22Rv1 (cell line): ENCODE results near the gene PLBD2.
A peak's percentile ranks its signal among the peaks of the same experiment; 100 is the strongest.

Experiments
- H3K27ac ChIP-seq: fragments of 450-650 bp; 2 replicates; pipeline ENCODE4 v1.5.1; 2017
- ZFX ChIP-seq: fragments of 450-650 bp; IDR thresholded peaks from 2 replicates; pipeline ENCODE4 v1.6.1; 2017; ENCODE audit warnings: antibody characterized with exemption, borderline replicate concordance
- TF ChIP-seq, protein P1 (sequence below): fragments of 450-650 bp; IDR thresholded peaks from 2 replicates; pipeline ENCODE4 v1.5.1; 2017; ENCODE audit warnings: mild to moderate bottlenecking

Gene PLBD2

DNA sequence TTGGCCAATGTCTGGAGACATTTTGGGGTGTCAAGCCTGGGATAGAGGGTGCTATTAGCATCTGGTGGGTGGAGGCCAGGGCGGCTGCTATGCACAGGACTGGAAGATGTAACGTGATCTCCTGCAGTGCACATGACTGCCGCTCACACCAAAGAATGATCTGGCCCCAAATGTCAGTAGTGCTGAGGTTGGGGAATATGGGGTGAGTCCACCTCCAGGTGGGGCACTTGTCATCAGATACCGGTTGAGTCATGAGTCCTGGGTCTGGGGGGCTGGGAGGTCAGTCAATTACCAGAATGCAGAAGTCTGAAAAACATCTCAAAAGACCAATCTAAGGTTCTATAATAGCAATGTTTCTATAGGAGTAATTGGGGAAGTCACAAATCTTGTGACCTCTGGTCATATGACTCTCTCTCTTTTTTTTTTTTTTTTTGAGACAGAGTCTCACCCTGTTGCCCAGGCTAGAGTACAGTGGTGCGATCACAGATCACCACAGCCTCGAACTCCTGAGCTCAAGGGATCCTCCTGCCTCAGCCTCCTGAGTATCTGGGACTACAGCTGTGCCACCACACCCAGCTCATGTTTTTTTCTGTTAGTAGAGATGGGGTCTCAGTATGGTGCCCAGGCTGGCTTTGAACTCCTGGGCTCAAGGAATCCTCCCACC is 57.8 kb downstream of the PLBD2 start:
- H3K27ac ChIP-seq: no peak overlapping the region
- TF ChIP-seq ZFX: no peak
- TF ChIP-seq, protein P1, sequence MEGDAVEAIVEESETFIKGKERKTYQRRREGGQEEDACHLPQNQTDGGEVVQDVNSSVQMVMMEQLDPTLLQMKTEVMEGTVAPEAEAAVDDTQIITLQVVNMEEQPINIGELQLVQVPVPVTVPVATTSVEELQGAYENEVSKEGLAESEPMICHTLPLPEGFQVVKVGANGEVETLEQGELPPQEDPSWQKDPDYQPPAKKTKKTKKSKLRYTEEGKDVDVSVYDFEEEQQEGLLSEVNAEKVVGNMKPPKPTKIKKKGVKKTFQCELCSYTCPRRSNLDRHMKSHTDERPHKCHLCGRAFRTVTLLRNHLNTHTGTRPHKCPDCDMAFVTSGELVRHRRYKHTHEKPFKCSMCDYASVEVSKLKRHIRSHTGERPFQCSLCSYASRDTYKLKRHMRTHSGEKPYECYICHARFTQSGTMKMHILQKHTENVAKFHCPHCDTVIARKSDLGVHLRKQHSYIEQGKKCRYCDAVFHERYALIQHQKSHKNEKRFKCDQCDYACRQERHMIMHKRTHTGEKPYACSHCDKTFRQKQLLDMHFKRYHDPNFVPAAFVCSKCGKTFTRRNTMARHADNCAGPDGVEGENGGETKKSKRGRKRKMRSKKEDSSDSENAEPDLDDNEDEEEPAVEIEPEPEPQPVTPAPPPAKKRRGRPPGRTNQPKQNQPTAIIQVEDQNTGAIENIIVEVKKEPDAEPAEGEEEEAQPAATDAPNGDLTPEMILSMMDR: no peak

GRCh38 chr12:113418213-113418879 is 60.0 kb downstream of the PLBD2 start:
- no peak overlapping the region for H3K27ac ChIP-seq

DNA sequence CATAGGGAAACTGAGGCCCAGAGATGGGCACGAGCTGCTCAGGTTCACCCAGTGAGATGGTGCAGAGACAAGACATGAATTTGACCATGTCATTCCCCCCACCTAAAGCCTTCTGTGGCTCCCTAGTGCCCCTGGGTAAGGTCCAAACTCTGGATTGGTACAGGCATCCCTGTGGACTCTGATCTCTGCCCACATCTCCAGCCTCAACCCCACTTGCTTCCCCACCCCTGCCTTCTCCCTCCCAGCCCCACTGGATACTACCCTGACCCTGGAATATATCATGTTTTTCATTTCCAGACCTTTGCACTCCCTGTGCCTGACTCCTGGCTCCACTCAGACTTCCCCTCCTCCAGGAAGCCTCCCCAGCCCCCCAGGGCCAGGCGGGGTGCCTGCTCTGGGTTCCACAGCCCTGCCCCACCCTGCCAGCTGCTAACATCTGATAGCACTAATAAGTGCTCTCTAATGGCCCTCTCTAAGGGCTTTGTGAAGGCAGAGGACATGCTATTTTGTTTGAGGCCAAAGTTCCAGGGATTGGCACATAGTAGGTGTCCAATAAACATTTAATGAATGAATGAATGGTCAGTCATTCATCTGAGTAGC is 62.7 kb downstream of the PLBD2 start:
- TF ChIP-seq, protein P1: no peak
- TF ChIP-seq ZFX: no peak
- H3K27ac ChIP-seq: no peak overlapping the region

More at GRCh38 chr12:113418213-113418879, 60.0 kb downstream of the PLBD2 start:
- TF ChIP-seq, protein P1: no peak

- peak within 1 kb of the TSS; percentile 67 for H3K27ac ChIP-seq
Measured at GRCh38 chr12:113422030-113422885, 63.9 kb downstream of the PLBD2 start, which contains the start of gene SDSL. TSS of gene SDSL (plus strand) at chr12:113422380. CDS start at chr12:113427983, 5,603 bp downstream.

DNA sequence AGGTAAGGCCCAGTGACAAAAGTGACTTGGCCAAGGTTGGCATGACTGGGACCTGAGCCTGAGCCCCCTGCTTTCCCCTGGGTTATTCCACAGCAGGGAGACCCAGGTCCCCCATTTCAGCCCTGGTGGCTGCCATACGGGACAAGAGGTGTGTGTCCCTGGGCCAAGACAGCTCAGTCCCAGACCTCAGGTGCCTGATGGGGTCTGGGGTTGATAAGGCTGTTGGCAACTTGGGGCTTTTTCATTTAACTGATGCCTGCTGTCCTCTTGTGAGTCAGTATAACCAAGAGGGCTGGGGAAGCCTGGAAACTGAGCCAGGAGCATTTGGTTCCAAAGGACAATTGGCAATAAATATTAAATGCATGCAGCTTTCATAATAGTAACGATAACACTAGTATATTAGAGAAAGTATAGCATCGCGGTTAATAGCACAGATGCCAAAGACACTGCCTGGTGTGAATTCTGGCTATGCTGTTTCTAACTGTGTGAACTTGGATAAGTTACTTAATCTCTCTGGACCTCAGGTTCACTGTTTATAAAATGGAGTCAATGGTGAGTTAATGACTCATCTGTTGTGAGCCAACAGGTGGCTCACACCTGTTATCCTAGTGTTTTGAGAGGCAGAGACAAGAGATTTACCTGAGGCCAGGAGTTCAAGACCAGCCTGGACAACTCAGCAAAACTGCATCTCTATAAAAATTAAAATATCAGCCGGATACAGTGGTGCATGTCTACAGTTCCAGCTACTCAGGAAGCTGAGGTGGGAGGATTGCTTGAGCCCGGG is 64.7 kb downstream of the PLBD2 start:
- TF ChIP-seq, protein P1: no peak
- no peak for TF ChIP-seq ZFX
- H3K27ac ChIP-seq: peak overlapping the region; percentile 67

More at GRCh38 chr12:113422030-113422885, 63.9 kb downstream of the PLBD2 start, which contains the start of gene SDSL:
- TF ChIP-seq ZFX: no peak
- TF ChIP-seq, protein P1: no peak

DNA sequence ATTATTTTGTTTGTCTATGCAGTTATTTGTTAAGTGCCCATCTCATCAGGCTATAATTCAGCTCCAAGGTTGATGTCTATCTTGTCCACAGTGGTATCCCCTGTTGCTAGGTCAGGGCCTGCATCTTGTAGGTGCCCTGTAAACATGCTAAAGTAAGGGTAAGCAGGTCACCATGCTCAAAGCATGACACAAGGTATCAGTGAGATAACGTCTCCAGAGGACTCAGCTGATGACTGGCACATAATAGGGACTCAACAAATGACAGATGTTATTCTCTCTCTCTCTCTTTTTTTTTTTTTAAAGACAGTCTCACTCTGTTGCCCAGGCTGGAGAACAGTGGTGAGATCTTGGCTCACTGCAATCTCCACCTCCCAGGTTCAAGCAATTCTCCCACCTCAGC is 66.1 kb downstream of the PLBD2 start:
- TF ChIP-seq, protein P1: no peak
- no peak for TF ChIP-seq ZFX
- H3K27ac ChIP-seq: no peak overlapping the region
